ENCODE results near the gene EPHB6.

Gene EPHB6

GRCh38 chr7:142894985-142895593 lies 40.2 kb downstream of the EPHB6 start:
- Histone ChIP-seq H3K27me3 (no peaks in the 10 kb centered on the region), H3K36me3 (no peaks in the 10 kb centered on the region), H4K20me1 (no peaks in the 10 kb centered on the region), H3K4me2 (no peak overlapping the region), H3K9ac (no peak overlapping the region), H3K4me3 (no peak overlapping the region), H3K9me3 (replicated peaks in 1 of 11) (no peaks in the 10 kb centered on the region), H3K4me1 (peaks cover 0 to 7% (median 0%) of the 10 kb centered on the region in 10 experiments; a peak in 2 of 20 replicates), H3K27ac (no peak overlapping the region)
- no peak for TF ChIP-seq Cebpa-rat (IDR thresholded peaks at IDR 0.05)

DNA sequence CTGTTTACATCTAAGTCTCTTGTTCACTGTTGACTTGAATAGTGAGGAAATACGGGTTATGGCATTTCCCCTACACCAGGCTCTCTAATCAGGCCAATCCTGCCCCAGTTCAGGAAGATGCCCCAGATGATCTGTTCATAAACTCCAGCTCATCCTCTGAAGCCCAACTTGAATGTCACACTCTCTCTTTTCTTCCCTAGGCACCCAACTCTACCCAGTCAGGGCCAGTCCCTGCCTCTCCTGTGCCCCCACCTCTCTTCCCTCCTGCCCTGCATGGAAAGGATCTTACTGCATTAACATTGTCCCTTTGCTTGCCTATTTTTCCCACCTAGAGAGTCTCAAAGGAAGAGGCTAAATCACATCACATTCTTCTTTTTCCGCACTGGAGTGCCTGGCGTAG lies 41.3 kb downstream of the EPHB6 start:
- no peaks in the 10 kb centered on the region for H3K27me3 ChIP-seq
- TF ChIP-seq Cebpa-rat (IDR thresholded peaks at IDR 0.05), result no peak
- no peaks in the 10 kb centered on the region for H3K36me3 ChIP-seq
- no peak overlapping the region for H3K4me2 ChIP-seq
- H3K4me3 ChIP-seq, result no peak overlapping the region
- peaks cover 0 to 7% (median 0%) of the 10 kb centered on the region in 10 experiments; a peak in 2 of 20 replicates for H3K4me1 ChIP-seq
- H3K9ac ChIP-seq, result no peak overlapping the region
- H3K27ac ChIP-seq, result no peak overlapping the region
- H3K9me3 ChIP-seq (replicated peaks in 1 of 11), result no peaks in the 10 kb centered on the region
- no peaks in the 10 kb centered on the region for H4K20me1 ChIP-seq

GRCh38 chr7:142896741-142897379 lies 42.0 kb downstream of the EPHB6 start:
- no peak overlapping the region for H3K4me3 ChIP-seq
- H3K9me3 ChIP-seq (replicated peaks in 1 of 11), result no peaks in the 10 kb centered on the region
- no peaks in the 10 kb centered on the region for H4K20me1 ChIP-seq
- H3K36me3 ChIP-seq, result no peaks in the 10 kb centered on the region
- no peak overlapping the region for H3K9ac ChIP-seq
- TF ChIP-seq Cebpa-rat (IDR thresholded peaks at IDR 0.05), result no peak
- H3K4me2 ChIP-seq, result no peak overlapping the region
- H3K27me3 ChIP-seq, result no peaks in the 10 kb centered on the region
- no peak overlapping the region for H3K27ac ChIP-seq
- H3K4me1 ChIP-seq, result peaks cover 0 to 7% (median 0%) of the 10 kb centered on the region in 10 experiments; a peak in 2 of 20 replicates

DNA sequence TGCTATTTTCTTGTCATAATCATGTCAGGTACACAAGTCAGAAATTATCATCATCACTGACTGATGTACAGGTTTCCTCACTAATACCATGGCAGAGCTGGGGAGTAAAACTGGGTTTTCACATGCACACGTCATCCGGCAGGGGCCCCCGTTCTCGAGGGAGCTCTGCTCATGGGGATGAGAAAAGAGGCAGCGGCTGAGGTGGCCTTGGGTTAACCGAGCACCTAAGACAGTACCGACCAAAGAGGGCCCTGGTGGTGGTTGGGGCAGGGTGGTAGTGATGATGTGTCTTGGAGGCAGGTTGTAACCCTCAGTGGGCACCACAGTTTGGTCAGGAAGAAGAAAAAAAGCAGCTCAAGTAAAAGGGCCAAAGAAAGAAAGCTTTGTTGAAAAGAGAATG lies 42.8 kb downstream of the EPHB6 start:
- Histone ChIP-seq H3K4me3 (no peak overlapping the region), H3K9me3 (replicated peaks in 1 of 11) (no peaks in the 10 kb centered on the region), H3K4me1 (peaks cover 0 to 7% (median 0%) of the 10 kb centered on the region in 10 experiments; a peak in 2 of 20 replicates), H3K27me3 (no peaks in the 10 kb centered on the region), H3K27ac (no peak overlapping the region), H3K4me2 (no peak overlapping the region), H3K36me3 (no peaks in the 10 kb centered on the region), H4K20me1 (no peaks in the 10 kb centered on the region), H3K9ac (no peak overlapping the region)
- no peak for TF ChIP-seq Cebpa-rat (IDR thresholded peaks at IDR 0.05)

GRCh38 chr7:142898377-142899170 lies 43.7 kb downstream of the EPHB6 start:
- TF ChIP-seq Cebpa-rat (IDR thresholded peaks at IDR 0.05), result no peak
- no peaks in the 10 kb centered on the region for H4K20me1 ChIP-seq
- H3K4me2 ChIP-seq, result no peak overlapping the region
- H3K9ac ChIP-seq, result no peak overlapping the region
- no peak overlapping the region for H3K27ac ChIP-seq
- peaks cover 0 to 2% (median under 1%) of the 10 kb centered on the region in 11 experiments; a peak in 6 of 22 replicates for H3K9me3 ChIP-seq (replicated peaks in 1 of 11)
- H3K4me1 ChIP-seq, result peaks cover 0 to 7% (median 0%) of the 10 kb centered on the region in 10 experiments; a peak in 2 of 20 replicates
- no peaks in the 10 kb centered on the region for H3K27me3 ChIP-seq
- H3K36me3 ChIP-seq, result no peaks in the 10 kb centered on the region
- H3K4me3 ChIP-seq, result no peak overlapping the region

- H3K4me1 ChIP-seq, result peaks cover 0 to 7% (median 0%) of the 10 kb centered on the region in 10 experiments; a peak in 2 of 20 replicates
- H3K9ac ChIP-seq, result no peak overlapping the region
- H3K9me3 ChIP-seq (replicated peaks in 1 of 11), result peaks cover 10 to 13% (median 11%) of the 10 kb centered on the region in 11 experiments
- H3K4me3 ChIP-seq, result no peak overlapping the region
- no peaks in the 10 kb centered on the region for H4K20me1 ChIP-seq
- TF ChIP-seq Cebpa-rat (IDR thresholded peaks at IDR 0.05), result no peak
- H3K36me3 ChIP-seq, result 0 out of 22 replicates have a peak, but pooled peaks cover 0 to 3% (median 0%) of the 10 kb centered on the region in 11 experiments
- no peak overlapping the region for H3K27ac ChIP-seq
- peak overlapping the region in 1 of 11 experiments; percentile 1; a peak in 1 of 22 replicates for H3K4me2 ChIP-seq
- no peaks in the 10 kb centered on the region for H3K27me3 ChIP-seq
These were observed 44.8 kb downstream of the EPHB6 start for GRCh38 chr7:142899661-142900060.

- Histone ChIP-seq H3K27ac (no peak overlapping the region), H3K36me3 (0 out of 22 replicates have a peak, but pooled peaks cover 0 to 4% (median 0%) of the 10 kb centered on the region in 11 experiments), H4K20me1 (no peaks in the 10 kb centered on the region), H3K4me2 (no peak overlapping the region), H3K9ac (no peak overlapping the region), H3K27me3 (no peaks in the 10 kb centered on the region), H3K9me3 (replicated peaks in 1 of 11) (peaks cover 29 to 33% (median 30%) of the 10 kb centered on the region in 11 experiments), H3K4me1 (peaks cover 0 to 7% (median 0%) of the 10 kb centered on the region in 10 experiments; a peak in 2 of 20 replicates), H3K4me3 (no peak overlapping the region)
- TF ChIP-seq Cebpa-rat (IDR thresholded peaks at IDR 0.05), result no peak
These were observed 46.8 kb downstream of the EPHB6 start for GRCh38 chr7:142901426-142902259.

- Histone ChIP-seq H3K27ac (no peak overlapping the region), H3K9ac (no peak overlapping the region), H3K4me2 (no peak overlapping the region), H3K4me3 (no peak overlapping the region), H4K20me1 (no peaks in the 10 kb centered on the region), H3K4me1 (peaks cover 0 to 7% (median 2%) of the 10 kb centered on the region in 10 experiments; a peak in 7 of 20 replicates), H3K9me3 (replicated peaks in 1 of 11) (peaks cover 30 to 38% (median 33%) of the 10 kb centered on the region in 11 experiments), H3K36me3 (0 out of 22 replicates have a peak, but pooled peaks cover 0 to 4% (median 0%) of the 10 kb centered on the region in 11 experiments), H3K27me3 (no peaks in the 10 kb centered on the region)
- TF ChIP-seq Cebpa-rat (IDR thresholded peaks at IDR 0.05), result no peak
These were observed 49.3 kb downstream of the EPHB6 start for GRCh38 chr7:142904128-142904527.

All from BLaER1 treated with 17β-estradiol and CSF1 and Interleukin-3, amounts not matched to agents 10 nM and 100 nM (cell line).